Measurements from ENCODE around the gene MRPL51.
"Not testable (repeated sequence)": the region's sequence is repeated elsewhere in the genome, so short reads cannot be mapped to it uniquely, and the experiment has no call there.

MRPL51 gene

DNA sequence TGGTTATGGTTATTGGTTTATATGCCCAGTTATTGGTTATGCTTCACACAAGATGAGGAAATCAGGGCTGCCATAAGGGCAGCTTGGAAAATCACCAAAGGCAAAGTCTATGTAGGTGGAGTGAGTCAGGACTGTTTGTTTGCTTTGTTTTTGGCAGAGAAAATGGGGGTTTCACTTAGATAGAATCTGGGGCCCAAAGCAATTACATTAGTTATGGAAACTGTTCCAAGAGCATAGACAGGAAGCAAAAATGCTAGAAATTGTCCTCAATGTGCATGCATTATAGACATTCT, 24.8 kb downstream of the MRPL51 start:
- TF ChIP-seq, protein P1, sequence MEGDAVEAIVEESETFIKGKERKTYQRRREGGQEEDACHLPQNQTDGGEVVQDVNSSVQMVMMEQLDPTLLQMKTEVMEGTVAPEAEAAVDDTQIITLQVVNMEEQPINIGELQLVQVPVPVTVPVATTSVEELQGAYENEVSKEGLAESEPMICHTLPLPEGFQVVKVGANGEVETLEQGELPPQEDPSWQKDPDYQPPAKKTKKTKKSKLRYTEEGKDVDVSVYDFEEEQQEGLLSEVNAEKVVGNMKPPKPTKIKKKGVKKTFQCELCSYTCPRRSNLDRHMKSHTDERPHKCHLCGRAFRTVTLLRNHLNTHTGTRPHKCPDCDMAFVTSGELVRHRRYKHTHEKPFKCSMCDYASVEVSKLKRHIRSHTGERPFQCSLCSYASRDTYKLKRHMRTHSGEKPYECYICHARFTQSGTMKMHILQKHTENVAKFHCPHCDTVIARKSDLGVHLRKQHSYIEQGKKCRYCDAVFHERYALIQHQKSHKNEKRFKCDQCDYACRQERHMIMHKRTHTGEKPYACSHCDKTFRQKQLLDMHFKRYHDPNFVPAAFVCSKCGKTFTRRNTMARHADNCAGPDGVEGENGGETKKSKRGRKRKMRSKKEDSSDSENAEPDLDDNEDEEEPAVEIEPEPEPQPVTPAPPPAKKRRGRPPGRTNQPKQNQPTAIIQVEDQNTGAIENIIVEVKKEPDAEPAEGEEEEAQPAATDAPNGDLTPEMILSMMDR (IDR thresholded peaks at IDR 0.05; ENCODE audit: low read length, missing control alignments), result no peak
- no peak for DNase-seq (ENCODE audit: low read depth)
- no peak overlapping the region for H3K4me3 ChIP-seq (replicated peaks; ENCODE audit: low read depth, low read length)

DNA sequence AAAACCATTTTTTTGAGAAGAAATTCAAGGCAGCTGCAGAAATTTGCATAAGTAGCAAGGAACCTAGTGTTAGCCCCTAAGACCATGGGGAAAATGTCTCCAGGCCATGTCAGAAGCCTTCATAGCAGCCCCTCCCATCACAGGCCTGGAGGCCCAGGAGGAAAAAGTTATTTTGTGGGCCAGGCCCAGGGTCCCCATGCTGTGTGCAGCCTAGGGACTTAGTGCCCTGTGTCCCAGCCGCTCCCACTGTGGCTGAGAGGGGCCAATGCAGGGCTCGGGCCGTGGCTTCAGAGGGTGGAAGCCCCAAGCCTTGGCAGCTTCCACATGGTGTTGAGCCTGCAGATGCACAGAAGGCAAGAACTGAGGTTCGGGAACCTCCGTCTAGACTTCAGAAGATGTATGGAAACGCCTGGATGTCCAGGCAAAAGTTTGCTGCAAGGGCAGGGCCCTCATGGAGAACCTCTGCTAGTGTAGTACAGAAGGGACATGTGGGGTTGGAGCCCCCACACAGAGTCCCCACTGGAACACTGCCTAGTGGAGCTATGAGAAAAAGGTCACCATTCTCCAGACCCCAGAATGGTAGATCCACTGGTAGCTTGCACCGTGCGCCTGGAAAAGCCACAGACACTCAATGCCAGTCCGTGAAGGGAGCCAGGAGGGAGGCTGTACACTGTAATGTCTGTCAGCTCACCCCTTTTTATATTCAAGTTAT, 25.3 kb downstream of the MRPL51 start:
- not testable (repeated sequence) for DNase-seq (ENCODE audit: low read depth); H3K4me3 ChIP-seq (replicated peaks; ENCODE audit: low read depth, low read length)

DNA sequence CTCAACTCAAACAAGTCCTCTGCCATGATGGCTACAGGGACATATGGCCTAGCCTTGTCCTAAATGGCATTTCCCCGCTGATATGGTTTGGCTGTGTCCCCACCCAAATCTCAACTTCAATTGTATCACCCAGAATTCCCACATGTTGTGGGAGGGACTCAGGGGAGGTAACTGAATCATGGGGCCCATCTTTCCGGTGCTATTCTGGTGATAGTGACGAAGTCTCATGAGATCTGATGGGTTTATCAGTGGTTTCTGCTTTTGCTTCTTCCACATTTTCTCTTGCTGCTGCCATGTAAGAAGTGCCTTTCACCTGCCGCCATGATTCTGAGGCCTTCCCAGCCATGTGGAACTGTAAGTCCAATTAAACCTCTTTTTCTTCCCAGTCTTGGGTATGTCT, 26.3 kb downstream of the MRPL51 start:
- not testable (repeated sequence) for H3K4me3 ChIP-seq (replicated peaks; ENCODE audit: low read depth, low read length); DNase-seq (ENCODE audit: low read depth)

DNA sequence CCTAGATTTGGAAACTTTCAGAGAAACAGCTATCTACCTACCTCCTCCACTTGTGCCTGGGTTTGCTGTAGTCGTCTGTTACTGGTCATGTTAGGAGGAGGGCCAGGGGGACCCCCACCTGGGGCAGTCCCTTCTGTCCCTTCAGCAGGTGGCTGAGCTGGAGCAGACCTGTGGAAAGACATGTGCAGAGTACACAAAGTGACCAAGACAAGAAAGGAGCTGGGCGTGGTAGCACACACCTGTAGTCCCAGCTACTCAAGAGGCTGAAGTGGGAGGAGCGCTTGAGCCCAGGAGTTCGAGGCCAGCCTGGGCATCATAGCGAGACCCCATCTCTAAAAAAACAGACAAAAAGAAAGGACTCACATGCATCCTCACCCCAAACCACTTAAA, 26.9 kb downstream of the MRPL51 start:
- TF ChIP-seq, protein P1 (IDR thresholded peaks at IDR 0.05; ENCODE audit: low read length, missing control alignments), result no peak
- no peak overlapping the region for H3K4me3 ChIP-seq (replicated peaks; ENCODE audit: low read depth, low read length)
- no peak for DNase-seq (ENCODE audit: low read depth)

DNA sequence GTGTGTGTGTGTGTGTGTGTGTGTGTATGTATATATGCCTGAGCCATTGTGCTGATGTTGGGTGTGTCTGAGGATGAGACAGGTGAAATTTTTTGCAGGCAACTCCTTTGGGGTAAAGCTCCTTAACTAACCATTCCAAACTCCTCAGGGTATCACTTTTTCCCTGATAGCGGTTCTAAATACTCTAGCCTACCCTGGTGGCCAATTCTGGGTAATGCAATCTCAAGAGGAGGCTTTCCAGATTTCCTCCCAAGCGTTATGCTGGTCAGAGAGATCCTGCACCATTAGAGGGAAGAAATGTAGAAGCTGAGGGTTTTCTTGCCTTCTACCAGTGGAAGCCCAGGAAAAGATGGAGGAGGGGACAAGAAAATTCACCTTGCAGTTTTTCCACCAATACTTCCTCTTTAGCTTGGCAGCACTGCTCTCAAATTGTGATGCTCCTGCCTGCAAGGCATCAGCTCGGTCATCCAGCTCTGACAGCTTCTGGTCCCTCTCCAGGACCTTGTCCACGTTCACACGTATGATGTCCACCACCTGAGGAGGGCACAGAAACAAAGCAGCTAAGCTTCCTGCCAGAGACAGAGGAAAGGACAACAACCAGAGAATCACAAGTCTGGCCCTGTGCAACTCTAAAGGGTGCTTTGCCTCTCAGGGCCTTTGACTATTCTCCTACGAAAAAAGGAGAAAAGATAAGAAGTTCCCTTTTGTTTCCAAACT, 27.4 kb downstream of the MRPL51 start:
- TF ChIP-seq, protein P1 (IDR thresholded peaks at IDR 0.05; ENCODE audit: low read length, missing control alignments), result peak; percentile 97
- DNase-seq (ENCODE audit: low read depth), result peak; percentile 86
- H3K4me3 ChIP-seq (replicated peaks; ENCODE audit: low read depth, low read length), result no peak overlapping the region

DNA sequence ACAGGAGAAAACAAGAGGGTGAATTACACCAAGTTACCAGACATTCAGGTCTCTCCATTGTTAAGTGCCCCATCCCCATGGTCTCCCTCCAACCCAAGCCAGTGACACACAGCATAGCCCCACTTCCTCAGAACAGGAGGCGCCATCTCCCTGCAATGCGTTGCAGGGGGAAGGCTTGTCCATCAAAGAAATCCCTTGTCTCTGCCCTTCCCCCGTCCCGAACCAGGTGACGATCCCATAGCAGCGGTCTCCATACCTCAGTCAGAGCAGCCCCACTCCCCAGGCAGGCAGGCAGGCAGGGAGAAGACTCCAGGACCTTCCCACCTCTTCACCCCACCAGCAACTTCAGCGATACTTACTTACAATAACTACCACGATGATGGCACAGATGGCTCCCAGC, 28.5 kb downstream of the MRPL51 start:
- TF ChIP-seq, protein P1 (IDR thresholded peaks at IDR 0.05; ENCODE audit: low read length, missing control alignments), result no peak
- no peak for DNase-seq (ENCODE audit: low read depth)
- H3K4me3 ChIP-seq (replicated peaks; ENCODE audit: low read depth, low read length), result no peak overlapping the region

DNA sequence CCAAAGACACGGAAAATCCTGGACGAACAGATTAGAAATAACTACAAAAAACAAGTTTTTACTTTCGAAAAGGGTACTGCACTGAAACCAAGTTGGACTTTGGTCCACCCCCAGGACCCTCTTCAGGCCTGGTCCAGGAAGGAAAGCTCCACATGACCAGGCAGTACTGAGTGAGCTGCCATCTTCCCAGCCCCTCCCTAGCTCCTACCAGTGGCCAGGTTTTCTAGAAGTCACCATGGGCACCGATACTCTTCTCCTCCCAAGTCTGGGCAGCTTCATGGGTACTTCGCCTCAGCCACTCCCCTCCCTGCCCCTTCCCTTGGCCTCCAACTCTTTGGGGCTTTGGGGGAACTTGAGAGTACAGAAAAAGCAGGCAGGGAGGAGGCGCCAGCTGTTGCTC, 29.2 kb downstream of the MRPL51 start:
- H3K4me3 ChIP-seq (replicated peaks; ENCODE audit: low read depth, low read length), result no peak overlapping the region
- no peak for DNase-seq (ENCODE audit: low read depth)
- TF ChIP-seq, protein P1 (IDR thresholded peaks at IDR 0.05; ENCODE audit: low read length, missing control alignments), result no peak

DNA sequence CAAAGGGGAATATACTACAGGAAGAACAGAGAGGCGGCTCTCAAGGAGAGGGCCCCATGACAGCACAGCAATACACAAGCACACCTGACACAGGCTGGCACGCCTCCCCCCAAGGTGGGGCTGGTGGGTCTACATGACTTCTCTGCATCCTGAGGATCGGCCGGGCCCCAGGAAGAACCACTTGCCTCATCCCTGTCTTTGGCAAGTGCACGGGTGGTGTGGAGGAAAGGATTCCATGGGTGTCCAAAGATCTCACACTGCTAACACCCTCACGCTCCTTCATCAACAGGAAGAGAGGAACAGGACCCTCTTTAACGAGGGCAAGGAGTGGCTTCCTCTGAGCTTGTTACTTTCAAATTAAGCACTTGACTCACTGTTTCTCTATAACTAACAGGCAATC, 29.8 kb downstream of the MRPL51 start:
- TF ChIP-seq, protein P1 (IDR thresholded peaks at IDR 0.05; ENCODE audit: low read length, missing control alignments), result no peak
- no peak for DNase-seq (ENCODE audit: low read depth)
- no peak overlapping the region for H3K4me3 ChIP-seq (replicated peaks; ENCODE audit: low read depth, low read length)

Data from fibroblast of pulmonary artery (primary cell).